ENCODE results near the gene ARHGAP27.
"Not testable (repeated sequence)": the region's sequence is repeated elsewhere in the genome, so short reads cannot be mapped to it uniquely, and the experiment has no call there.

ARHGAP27 gene

DNA sequence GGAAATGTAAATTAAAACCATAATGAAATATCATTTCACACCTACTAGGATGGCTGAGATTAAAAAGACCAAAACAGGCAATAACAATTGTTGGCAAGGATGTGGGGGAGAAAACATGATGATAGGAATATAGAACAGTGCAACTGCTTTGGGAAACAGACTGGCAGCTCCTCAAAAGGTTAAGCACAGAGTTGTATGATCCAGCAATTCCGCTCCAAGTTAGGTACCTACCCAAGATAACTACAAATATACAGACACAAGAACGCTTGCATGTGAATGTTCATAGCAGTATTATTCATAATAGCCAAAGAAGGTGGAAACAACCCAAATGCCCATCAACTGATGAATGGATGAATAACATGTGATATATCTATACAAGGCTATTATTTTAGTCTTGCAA, 80.8 kb downstream of the ARHGAP27 start:
- DNase-seq: no peak

DNA sequence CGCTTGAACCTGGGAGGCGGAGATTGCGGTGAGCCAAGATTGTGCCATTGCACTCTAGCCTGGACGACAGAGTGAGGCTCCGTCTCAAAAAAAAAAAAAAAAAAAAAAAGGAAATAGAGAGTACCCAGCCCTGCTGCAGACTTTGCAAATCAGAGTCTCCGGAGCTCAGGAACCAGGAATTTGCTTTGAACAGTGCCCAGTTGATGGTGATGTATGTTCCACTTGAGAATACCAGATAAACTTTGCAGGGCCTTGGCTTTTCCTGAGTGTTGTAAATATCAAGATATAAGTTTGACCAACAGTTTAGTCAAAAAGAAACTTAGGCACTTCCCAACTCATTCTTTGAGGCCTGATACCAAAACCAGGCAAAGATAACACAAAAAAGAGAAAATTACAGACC, 85.2 kb downstream of the ARHGAP27 start:
- DNase-seq: no peak

DNA sequence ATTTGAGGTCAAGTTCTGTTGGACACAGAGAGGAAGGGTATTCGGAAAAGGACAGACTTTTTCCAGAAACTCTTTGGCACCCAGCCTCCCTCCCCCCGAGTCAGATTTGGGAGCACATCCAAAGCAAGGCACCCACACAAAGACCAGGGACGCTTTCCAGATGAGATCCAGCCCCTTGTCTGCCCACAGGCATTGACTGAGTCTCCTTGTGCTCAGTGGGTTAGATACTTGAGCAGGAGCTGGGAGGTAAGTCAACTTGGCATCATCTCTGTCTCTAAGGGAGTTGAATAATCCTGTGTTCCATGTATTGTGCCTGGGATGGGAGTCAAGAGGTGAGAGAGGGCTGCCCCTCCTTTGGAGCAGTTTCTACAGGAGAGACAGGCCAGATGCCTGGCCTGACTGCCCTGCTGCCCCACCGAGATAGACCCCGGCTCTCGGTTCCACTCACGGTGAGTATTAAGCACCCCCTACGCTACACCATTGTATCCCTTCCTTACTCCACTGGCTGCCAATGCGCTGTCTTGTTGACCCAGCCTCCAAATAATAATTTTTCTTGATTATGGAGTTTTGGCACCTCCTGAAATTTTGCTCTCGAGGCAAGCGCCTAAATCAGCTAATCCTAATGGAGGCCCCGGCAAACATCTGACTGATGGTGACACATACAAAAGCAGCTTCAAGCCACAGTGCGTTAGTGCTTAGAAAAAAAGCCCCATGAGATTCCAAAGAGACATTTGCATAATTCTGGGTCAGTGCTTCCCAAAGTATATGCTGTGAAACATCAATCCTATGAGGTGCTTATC, 86.3 kb downstream of the ARHGAP27 start:
- no peak for DNase-seq

DNA sequence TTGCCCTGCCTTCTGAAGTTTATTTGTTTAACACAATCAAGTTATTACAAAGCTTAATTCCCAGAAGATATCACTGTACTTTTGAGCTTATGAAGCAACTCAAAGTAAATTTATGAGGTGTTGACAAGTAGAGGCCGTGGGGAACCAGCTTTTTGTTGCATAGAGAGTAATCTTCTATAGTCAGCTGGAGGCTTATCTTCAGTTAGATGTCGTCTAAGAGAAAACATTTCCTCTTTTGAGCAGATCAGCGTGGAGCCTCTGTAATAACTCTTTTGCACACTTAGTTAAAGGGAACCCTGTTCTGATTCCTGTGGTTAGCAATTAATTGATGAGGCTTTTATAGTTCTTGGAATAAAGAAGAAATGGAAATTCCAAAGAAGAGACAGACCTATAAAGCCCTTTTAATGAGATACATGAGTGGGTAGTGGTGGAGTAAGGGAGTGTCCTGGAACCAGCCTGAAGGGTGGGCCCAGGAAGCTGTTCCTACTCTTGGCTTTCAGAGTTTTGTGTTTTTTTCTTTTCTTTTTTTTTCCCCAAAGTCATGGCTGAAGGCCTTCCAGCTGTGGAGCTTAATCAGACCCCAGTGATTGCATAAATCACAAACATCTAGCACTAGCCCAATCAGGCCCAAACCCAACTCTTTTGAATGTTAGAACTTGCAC, 87.0 kb downstream of the ARHGAP27 start:
- DNase-seq: peak; percentile 4

DNA sequence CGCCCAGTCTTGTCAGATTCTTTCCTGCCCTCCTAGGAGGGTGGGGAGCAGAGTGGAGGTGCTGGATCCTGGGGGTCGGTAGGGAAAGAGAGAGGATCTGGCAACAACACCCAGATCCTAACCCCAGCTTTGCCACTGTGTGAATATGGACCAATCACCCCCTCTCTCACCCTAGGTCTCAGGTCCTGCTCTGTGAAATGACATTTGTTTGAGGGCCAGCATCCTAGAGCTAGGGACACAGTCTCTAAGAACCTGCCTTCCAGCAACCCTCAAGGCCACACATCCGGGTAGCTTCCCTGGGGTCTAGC, 87.5 kb downstream of the ARHGAP27 start:
- no peak for DNase-seq

DNA sequence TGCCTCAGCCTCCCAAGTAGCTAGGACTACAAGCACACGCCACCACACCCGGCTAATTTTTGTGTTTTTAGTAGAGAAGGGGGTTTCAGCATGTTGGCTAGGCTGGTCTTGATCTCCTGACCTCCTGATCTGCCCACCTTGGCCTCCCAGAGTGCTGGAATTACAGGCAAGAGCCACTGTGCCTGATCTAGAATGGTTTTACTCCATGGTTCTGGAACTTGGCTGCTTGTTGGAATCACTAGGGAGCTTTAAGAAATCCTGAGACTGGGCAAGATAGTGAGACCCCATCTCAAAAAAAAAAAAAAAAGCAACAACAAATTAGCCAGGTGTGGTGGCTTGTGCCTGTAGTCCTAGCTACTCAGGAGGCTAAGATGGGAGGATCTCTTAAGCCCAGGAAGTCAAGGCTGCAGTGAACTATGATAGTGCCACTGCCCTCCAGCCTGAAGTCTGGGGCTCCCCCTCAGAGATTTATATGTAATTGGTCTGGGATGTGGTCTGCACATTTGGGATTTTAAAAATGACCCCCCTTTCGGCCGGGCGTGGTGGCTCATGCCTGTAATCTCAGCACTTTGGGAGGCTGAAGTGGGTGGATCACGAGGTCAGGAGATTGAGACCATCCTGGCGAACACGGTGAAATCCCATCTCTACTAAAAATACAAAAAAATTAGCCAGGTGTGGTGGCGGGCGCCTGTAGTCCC, 88.6 kb downstream of the ARHGAP27 start:
- DNase-seq: not testable (repeated sequence)

Measured in DMS79 treated with DMSO at 0.1 percent for 48 hours (cell line).